HPDE6-E6E7 (cell line): Measurements from ENCODE around the gene VPS72.
"Not testable (repeated sequence)": the region's sequence is repeated elsewhere in the genome, so short reads cannot be mapped to it uniquely, and the experiment has no call there.

Source experiments
- DNase-seq: peaks from one replicate; pipeline ENCODE4 v3.0.0; 2011; ENCODE audit warnings: missing footprints; ENCODE audit errors: extremely low spot score

The VPS72 gene, protein sequence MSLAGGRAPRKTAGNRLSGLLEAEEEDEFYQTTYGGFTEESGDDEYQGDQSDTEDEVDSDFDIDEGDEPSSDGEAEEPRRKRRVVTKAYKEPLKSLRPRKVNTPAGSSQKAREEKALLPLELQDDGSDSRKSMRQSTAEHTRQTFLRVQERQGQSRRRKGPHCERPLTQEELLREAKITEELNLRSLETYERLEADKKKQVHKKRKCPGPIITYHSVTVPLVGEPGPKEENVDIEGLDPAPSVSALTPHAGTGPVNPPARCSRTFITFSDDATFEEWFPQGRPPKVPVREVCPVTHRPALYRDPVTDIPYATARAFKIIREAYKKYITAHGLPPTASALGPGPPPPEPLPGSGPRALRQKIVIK

GRCh38 chr1:151189637-151190445 lies at the start of gene VPS72:
VPS72 (minus strand) TSS chr1:151190197; CDS start chr1:151190121, 76 bp downstream.
- DNase-seq, result peak; percentile 83

DNA sequence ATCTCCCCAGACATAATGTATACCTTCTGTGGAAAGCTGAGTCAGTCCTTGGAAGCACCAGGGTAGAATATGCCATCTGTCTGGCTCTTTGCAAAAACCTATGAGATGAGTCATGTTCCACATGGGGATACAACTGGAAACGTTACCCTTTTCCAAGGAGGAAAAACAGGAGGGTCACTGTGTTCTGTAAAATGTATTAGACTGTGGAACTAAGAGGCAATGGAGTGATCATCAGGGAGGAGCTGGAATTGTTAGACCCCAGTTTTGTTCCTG lies 48.4 kb upstream of the VPS72 start:
- no peak for DNase-seq

GRCh38 chr1:151237678-151238466 lies 47.9 kb upstream of the VPS72 start:
- no peak for DNase-seq

- DNase-seq, result no peak
Observed at GRCh38 chr1:151235235-151235634, 45.2 kb upstream of the VPS72 start.

DNA sequence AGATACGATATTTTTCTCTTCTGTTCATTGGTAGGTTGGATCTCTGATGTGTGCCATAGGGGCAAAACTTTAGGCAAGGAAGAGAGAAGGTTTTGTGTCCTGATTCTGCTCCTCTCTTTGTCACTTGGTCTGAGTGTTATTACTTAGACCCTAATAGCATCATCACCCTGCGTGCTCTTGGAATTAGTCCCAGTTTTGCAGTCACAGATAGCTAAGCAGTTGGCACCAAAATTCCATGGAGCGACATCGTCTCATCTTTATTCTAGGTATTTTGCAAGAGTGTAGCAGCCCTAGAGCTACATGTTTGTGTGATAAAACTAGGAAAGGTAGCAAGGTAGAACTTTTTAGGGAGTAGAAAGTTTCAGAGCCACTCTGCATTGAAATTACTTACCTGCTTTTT lies 32.1 kb upstream of the VPS72 start:
- DNase-seq, result no peak

DNA sequence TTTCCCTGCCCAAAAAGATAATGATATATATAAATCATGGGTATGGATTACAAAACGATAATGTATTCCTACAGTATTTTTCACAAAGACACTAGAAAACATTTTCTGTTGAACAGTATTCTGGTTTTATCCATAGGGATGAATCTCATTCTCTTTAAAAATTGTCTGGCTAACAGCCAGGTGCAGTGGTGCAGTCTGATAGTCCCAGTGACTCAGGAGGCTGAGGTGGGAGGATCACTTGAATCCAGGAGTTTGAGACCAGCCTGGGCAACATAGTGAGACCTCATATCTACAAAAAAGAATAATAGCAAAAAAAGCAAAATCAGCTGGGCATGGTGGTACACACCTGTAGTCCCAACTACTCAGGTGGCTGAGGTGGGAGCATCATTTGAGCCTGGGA lies 31.6 kb upstream of the VPS72 start:
- DNase-seq, result no peak

- DNase-seq, result no peak
Observed at GRCh38 chr1:151213560-151213959, 23.6 kb upstream of the VPS72 start.

- DNase-seq, result no peak
Observed at GRCh38 chr1:151211972-151212705, 22.1 kb upstream of the VPS72 start.

GRCh38 chr1:151210830-151211229 lies 20.8 kb upstream of the VPS72 start:
- no peak for DNase-seq

GRCh38 chr1:151205381-151205965 lies 15.5 kb upstream of the VPS72 start:
- DNase-seq, result not testable (repeated sequence)

- DNase-seq, result peak; percentile 47
Observed at GRCh38 chr1:151199873-151200581, 10.0 kb upstream of the VPS72 start.

DNA sequence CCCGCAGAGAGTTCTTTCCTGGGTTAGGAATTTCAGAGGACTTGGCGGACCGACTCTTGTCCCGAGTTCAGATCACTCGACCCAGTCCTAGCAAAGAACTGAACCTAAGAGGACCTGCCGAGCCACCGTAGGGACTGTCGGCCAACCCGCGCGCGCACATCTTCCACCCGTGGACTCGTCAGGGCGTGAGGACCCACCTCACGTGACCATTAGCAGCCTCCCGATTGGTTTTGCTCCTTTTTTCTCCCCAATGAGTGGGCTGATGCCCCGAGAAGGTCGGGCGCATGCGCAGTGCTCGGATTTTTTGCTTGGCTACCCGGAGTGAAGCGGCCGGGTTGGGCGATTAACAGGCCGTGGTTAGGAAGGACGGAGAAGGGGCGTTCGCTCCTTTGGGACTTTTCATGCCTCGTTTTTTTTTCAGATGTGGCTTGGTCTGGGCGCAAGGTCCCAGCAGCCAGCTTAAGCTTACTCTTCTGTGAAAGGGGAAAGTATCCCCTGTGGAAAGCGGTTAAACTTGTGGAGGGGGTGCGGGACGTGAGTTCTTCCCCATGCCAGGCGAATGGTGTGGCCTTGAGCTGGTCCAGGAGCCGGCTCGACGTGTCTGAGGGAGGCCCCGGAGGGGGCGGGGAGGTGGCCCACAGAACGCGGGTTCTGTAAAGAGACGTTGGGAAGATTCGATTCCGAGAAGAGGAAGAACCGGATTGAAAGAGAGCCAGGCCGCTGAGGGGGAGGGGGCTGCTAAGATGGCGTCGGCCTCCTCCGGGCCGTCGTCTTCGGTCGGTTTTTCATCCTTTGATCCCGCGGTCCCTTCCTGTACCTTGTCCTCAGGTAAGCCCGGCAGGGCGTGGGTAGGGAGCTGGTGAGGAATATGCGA lies 8.5 kb upstream of the VPS72 start, which contains the start of gene PIP5K1A:
TSS of gene PIP5K1A (plus strand) at position 299 of the 874 bp plus-strand sequence. CDS start at position 744, 445 bp downstream.
- peak; percentile 98 for DNase-seq

DNA sequence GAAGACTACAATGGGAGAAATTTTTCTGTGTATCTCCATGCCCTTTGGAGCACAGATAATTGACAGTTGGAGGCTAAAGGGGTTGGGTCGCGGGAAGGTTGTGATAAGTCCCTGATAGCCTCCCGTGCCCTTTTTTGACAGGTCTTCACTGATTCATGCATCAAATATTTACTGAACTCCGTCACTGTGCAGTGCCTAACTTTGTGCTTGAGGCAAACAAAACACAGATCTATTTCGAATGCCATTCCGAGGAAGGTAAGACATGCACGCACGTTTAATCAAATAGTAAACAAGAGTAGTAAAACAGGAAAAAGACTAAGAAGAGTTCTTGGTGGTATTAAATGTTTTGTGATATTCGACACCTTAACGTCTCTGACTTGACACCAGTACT lies 7.9 kb upstream of the VPS72 start:
- DNase-seq, result no peak

GRCh38 chr1:151196292-151196800 lies 6.3 kb upstream of the VPS72 start:
- no peak for DNase-seq

DNA sequence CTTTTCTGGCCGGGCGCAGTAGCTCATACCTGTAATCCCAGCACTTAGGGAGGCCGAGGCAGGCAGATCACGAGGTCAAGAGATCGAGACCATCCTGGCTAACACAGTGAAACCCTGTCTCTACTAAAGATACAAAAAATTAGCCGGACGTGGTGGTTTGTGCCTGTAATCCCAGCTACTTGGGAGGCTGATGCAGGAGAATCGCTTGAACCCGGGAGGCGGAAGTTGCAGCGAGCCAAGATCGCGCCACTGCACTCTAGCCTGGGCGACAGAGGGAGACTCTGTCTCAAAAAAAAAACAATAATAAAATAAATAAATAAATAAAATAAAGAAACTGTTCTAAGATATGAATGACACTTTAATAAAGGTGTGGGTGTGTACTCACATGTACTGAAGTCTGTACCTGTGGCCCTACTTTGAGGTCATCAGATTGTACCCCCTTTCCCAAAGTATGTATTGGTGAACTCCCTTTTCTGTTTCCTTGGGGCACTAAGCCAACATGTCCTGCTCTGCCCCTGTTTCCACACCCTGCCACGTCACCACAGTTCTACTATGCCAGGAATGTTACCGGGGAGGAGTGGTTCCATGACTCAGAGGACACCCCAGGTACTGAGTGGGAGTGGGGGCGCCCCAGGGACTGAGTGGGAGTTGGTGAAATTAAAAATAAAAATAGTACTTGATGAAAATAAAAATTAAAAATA lies 5.0 kb upstream of the VPS72 start:
- DNase-seq, result peak; percentile 89

- no peak for DNase-seq
Observed at GRCh38 chr1:151193856-151194255, 3.9 kb upstream of the VPS72 start.

DNA sequence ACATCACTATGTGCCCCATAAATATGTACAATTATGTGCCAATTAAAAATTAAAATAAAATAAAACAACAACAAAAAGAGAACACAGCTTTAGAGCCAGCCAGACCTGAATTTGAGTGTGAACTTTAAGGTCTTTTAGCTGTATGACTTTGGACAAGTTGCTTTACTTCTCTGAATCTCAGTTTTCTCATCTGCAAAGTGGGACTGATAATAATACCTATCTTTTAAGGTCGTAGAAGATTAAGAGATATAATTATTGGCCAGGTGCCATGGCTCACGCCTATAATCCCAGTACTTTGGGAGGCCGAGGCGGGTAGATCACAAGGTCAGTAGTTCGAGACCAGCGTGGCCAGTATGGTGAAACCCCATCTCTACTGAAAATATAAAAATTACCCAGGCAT lies 3.3 kb upstream of the VPS72 start:
- no peak for DNase-seq

DNA sequence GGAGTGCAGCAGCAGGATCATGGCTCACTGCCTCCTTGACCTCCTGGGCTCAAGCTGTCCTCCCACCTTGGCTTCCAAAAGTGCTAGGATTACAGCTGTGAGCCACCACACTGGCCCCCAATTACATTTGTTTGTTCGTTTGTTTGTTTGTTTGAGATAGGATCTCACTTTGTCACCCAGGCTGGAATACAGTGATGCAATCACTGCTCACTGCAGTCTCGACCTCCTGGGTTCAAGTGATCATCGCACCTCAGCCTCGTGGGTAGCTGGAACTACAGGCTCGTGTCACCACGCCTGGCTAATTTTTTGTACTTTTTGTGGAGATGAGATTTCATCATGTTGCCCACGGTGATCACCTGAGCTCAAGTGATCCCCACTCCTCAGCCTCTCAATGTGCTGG lies 2.0 kb upstream of the VPS72 start:
- DNase-seq, result no peak

- DNase-seq, result not testable (repeated sequence)
Observed at GRCh38 chr1:151188667-151189066, 1.3 kb downstream of the VPS72 start.
